Measurements from ENCODE around the gene RIPPLY3. TPM values are rescaled to one million over a fixed set of nuclear protein-coding genes. Genes with fewer than 3 reads are reported as not detected.

RIPPLY3 gene
- total RNA-seq, 1 donor from 2014 or later: 86.4 TPM

DNA sequence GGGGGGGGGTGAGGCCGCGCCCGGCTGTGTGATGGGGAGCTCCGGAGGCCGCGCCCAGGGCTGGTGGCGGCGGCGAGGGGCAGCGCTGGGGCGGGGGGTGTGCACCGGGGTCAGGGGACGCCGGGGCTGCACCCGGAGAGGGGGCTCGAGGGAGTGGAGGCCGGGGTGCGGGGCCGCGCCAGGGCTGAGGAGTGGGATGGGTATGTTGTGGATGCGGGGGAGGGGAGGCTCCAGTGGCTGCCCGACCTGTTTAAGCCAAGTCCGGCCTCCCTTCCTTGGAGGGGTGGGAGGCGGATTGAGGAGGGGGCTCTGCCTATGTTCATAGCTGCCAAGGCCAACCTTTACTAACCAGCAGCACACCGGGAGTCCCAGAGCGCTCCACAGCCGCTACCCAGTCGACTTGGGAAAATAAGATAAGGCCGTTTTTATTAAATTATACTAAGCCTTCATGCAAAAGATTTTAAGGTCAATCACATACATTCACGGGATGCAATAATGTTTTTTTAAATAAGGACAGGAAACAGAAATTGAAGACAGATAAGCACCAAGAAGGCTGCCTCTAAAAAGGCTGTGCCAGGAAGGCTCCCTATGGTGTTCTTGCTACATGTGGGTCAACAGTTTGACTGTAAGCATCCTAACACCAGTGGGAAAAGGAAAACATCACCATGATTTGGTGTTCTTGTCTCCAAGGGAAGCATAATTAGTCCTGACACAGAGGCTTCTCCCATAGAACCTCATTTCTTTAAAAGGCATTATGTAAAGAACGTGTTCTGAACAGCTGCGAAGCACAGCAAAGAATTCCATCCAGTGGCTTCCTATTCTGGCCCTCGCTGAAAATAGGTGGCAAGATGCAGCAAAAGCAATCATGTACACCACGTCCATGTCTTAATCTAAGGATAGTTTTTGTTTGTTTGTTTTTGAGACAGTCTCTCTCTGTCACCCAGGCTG, 39.4 kb upstream of the RIPPLY3 start:
- DNase-seq (ENCODE audit: low spot score): peak; percentile 65
- TF ChIP-seq, protein P1, sequence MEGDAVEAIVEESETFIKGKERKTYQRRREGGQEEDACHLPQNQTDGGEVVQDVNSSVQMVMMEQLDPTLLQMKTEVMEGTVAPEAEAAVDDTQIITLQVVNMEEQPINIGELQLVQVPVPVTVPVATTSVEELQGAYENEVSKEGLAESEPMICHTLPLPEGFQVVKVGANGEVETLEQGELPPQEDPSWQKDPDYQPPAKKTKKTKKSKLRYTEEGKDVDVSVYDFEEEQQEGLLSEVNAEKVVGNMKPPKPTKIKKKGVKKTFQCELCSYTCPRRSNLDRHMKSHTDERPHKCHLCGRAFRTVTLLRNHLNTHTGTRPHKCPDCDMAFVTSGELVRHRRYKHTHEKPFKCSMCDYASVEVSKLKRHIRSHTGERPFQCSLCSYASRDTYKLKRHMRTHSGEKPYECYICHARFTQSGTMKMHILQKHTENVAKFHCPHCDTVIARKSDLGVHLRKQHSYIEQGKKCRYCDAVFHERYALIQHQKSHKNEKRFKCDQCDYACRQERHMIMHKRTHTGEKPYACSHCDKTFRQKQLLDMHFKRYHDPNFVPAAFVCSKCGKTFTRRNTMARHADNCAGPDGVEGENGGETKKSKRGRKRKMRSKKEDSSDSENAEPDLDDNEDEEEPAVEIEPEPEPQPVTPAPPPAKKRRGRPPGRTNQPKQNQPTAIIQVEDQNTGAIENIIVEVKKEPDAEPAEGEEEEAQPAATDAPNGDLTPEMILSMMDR (IDR thresholded peaks at IDR 0.05; ENCODE audit: unreplicated experiment): no peak
- H3K27me3 Mint-ChIP-seq (ENCODE audit: unreplicated experiment): peaks cover 6% of the 10 kb centered on the region
- peaks cover 35% of the 10 kb centered on the region for H3K4me1 Mint-ChIP-seq (ENCODE audit: unreplicated experiment)
- H3K36me3 Mint-ChIP-seq (ENCODE audit: low read depth, unreplicated experiment): peaks cover 7% of the 10 kb centered on the region
- H3K9me3 Mint-ChIP-seq (ENCODE audit: unreplicated experiment): no peaks in the 10 kb centered on the region
- H3K4me3 Mint-ChIP-seq (ENCODE audit: unreplicated experiment): peak overlapping the region; percentile 85
- peak overlapping the region; percentile 67 for H3K27ac Mint-ChIP-seq (ENCODE audit: unreplicated experiment)

DNA sequence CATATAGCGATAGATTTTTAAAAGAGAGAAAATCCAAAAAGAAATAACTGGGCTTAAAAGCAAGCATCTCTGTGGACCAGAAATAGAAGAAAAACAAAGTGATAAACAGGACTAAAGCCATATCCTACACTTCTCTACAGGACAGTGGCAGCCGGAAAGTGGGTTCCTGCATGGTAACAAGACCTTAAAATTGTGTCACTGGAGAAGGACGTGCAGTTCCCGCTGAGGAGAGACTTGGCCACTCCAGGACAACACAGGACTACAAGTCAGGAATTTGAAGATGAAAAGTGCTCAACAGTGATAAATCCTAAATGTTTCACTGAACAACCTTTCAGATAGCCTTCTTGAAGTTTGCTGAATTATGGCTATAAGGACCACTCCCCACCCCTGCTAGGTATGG, 38.1 kb upstream of the RIPPLY3 start:
- Mint-ChIP-seq H3K4me3 (ENCODE audit: unreplicated experiment) (no peak overlapping the region), H3K27ac (ENCODE audit: unreplicated experiment) (no peak overlapping the region), H3K36me3 (ENCODE audit: low read depth, unreplicated experiment) (peaks cover 9% of the 10 kb centered on the region), H3K4me1 (ENCODE audit: unreplicated experiment) (peaks cover 29% of the 10 kb centered on the region), H3K27me3 (ENCODE audit: unreplicated experiment) (peaks cover 6% of the 10 kb centered on the region), H3K9me3 (ENCODE audit: unreplicated experiment) (no peaks in the 10 kb centered on the region)
- no peak for DNase-seq (ENCODE audit: low spot score)
- TF ChIP-seq, protein P1 (IDR thresholded peaks at IDR 0.05; ENCODE audit: unreplicated experiment): no peak

DNA sequence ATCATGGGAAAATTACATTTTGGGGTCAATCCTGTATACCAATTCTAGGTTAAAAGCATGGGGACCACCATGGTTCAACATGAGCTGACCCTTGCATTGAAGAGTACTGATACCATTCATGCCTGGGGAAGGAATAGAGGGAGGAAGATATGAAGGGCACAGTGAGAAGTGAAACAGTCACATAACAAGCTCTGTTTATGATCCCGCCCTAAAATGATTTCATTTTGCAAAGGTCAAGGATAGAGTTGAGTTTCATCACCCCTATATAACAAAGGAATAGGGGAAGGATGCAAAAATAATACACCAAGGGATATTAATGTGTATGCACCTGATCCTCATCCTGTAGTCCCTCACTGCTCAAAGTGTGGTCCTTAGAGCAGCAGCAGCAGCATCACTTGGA, 37.5 kb upstream of the RIPPLY3 start:
- H3K36me3 Mint-ChIP-seq (ENCODE audit: low read depth, unreplicated experiment): peaks cover 10% of the 10 kb centered on the region

DNA sequence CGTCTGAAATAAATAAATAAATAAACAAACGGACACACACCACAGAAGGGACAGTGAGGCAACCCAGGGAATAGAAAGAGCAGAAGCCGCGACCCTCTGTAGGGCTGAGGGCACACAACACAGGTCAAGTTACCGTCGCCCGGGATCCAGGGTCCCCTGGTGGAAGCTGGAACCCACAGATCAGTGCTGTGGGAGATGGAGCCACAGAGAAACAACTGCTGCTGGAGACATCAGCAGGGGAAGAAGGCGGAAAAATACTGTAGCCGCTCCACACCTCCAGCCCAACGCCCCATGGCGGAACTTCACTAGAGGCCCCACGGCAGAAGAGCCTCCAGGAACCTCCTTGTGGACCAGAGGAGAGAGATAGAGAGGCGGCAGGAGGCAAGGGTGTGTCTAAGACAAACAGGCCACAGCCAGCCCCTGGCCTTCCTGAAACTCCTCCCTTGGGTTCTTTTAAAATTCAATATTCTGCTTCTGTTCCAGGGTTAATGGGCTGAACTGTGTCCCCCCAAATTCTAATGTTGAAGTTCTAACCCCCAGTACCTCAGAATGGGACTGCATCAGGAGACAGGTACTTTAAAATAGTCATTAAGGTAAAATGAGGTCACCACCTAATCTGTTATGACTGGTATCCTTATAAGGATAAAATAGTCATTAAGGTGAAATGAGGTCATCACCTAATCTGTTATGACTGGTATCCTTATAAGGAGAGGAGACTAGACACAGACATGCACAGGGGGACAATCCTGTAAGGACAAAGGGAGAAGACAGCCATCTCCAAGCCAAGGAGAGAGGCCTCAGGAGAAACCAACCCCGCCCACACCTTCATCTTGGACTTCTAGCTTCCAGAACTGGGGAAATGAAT, 32.3 kb upstream of the RIPPLY3 start:
- TF ChIP-seq, protein P1 (IDR thresholded peaks at IDR 0.05; ENCODE audit: unreplicated experiment): no peak
- H3K27me3 Mint-ChIP-seq (ENCODE audit: unreplicated experiment): no peaks in the 10 kb centered on the region
- peaks cover 22% of the 10 kb centered on the region for H3K4me1 Mint-ChIP-seq (ENCODE audit: unreplicated experiment)
- H3K27ac Mint-ChIP-seq (ENCODE audit: unreplicated experiment): no peak overlapping the region
- peaks cover 5% of the 10 kb centered on the region for H3K36me3 Mint-ChIP-seq (ENCODE audit: low read depth, unreplicated experiment)
- H3K4me3 Mint-ChIP-seq (ENCODE audit: unreplicated experiment): no peak overlapping the region
- DNase-seq (ENCODE audit: low spot score): no peak
- H3K9me3 Mint-ChIP-seq (ENCODE audit: unreplicated experiment): no peaks in the 10 kb centered on the region

More for the DNA sequence above, 37.5 kb upstream of the RIPPLY3 start:
- no peaks in the 10 kb centered on the region for H3K9me3 Mint-ChIP-seq (ENCODE audit: unreplicated experiment)
- peaks cover 26% of the 10 kb centered on the region for H3K4me1 Mint-ChIP-seq (ENCODE audit: unreplicated experiment)
- TF ChIP-seq, protein P1 (IDR thresholded peaks at IDR 0.05; ENCODE audit: unreplicated experiment): no peak
- no peak overlapping the region for H3K27ac Mint-ChIP-seq (ENCODE audit: unreplicated experiment)
- H3K4me3 Mint-ChIP-seq (ENCODE audit: unreplicated experiment): peak overlapping the region; percentile 66
- DNase-seq (ENCODE audit: low spot score): no peak
- peaks cover 6% of the 10 kb centered on the region for H3K27me3 Mint-ChIP-seq (ENCODE audit: unreplicated experiment)

Data from endothelial cell (in vitro differentiated cells).